IMR-90 (cell line): ENCODE measurements around the gene CSN1S1. TPM values are rescaled to one million over a fixed set of nuclear protein-coding genes. Genes with fewer than 3 reads are reported as not detected.

Source experiments
- ATAC-seq: fragments of 200-7000 bp; cut with Tn5 transposase; 2 replicates; pipeline ENCODE4 v1.9.1; 2020; ENCODE audit warnings: low read depth, mild to moderate bottlenecking, moderate library complexity
- BruUV-seq: library from RNA; stranded (reverse); fragments of 400-500 nt; replicated peaks from 2 replicates; lab custom pipeline; 2021; lab: Mats Ljungman, UMichigan
- CTCF ChIA-PET: fragments of 300-600 bp; formaldehyde crosslinking; extraction: SDS; loops from one replicate; lab custom pipeline; 2021; ENCODE audit warnings: antibody characterized with exemption; lab: Yijun Ruan, JAX
- POLR2A ChIA-PET: fragments of 300-600 bp; sonication (Branson Sonifier 250); formaldehyde crosslinking; loops from one replicate; lab custom pipeline; 2022; ENCODE audit warnings: antibody characterized with exemption; ENCODE audit not compliant: unreplicated experiment; lab: Charles Lee
- DNase-seq: peaks from one replicate; pipeline ENCODE4 v3.0.0; 2013
- H2AFZ ChIP-seq: replicated peaks from 2 replicates; pipeline ENCODE3; 2013; ENCODE audit warnings: low read length, mild to moderate bottlenecking; ENCODE audit not compliant: poor library complexity
- H2AK5ac ChIP-seq: 2 replicates; pipeline ENCODE4 v1.6.1; 2013; ENCODE audit warnings: low read depth, low read length, inconsistent platforms
- H2AK9ac ChIP-seq: replicated peaks from 2 replicates; pipeline ENCODE3; 2013; ENCODE audit warnings: mild to moderate bottlenecking, low read depth, low read length, moderate library complexity; ENCODE audit not compliant: poor library complexity
- H2BK120ac ChIP-seq: 2 replicates; pipeline ENCODE4 v1.6.1; 2013; ENCODE audit warnings: low read depth, low read length, inconsistent platforms
- H2BK15ac ChIP-seq: 3 replicates; pipeline ENCODE4 v1.6.1; 2013; ENCODE audit warnings: low read depth, low read length, inconsistent platforms
- H2BK20ac ChIP-seq: 2 replicates; pipeline ENCODE4 v1.6.1; 2013; ENCODE audit warnings: low read depth, mild to moderate bottlenecking, inconsistent platforms, low read length, moderate library complexity
- H2BK5ac ChIP-seq: 2 replicates; pipeline ENCODE4 v1.6.1; 2013; ENCODE audit warnings: mild to moderate bottlenecking, low read depth, low read length, inconsistent platforms; ENCODE audit not compliant: poor library complexity, severe bottlenecking
- H3K14ac ChIP-seq: replicated peaks from 2 replicates; pipeline ENCODE4 v1.6.1; 2013; ENCODE audit warnings: low read depth, low read length, inconsistent platforms
- H3K18ac ChIP-seq: 2 replicates; pipeline ENCODE4 v1.6.1; 2013; ENCODE audit warnings: low read depth, low read length, control low read depth
- H3K23ac ChIP-seq: 2 replicates; pipeline ENCODE4 v1.6.1; 2013; ENCODE audit warnings: low read depth, low read length, inconsistent platforms
- H3K27ac ChIP-seq: 2 replicates; pipeline ENCODE4 v1.5.1; 2013; ENCODE audit warnings: mild to moderate bottlenecking, control low read depth, low read length; ENCODE audit not compliant: insufficient read depth
- H3K27me3 ChIP-seq: 2 replicates; pipeline ENCODE4 v1.6.1; 2013; ENCODE audit warnings: low read length; ENCODE audit not compliant: control insufficient read depth, insufficient read depth
- H3K36me3 ChIP-seq: 2 replicates; pipeline ENCODE4 v1.6.1; 2013; ENCODE audit warnings: low read length, mixed read lengths; ENCODE audit not compliant: control insufficient read depth, insufficient read depth
- H3K4ac ChIP-seq: 2 replicates; pipeline ENCODE4 v1.6.1; 2013; ENCODE audit warnings: low read depth, low read length, inconsistent platforms
- H3K4me1 ChIP-seq: 2 replicates; pipeline ENCODE4 v1.6.1; 2013; ENCODE audit warnings: low read length, mixed read lengths; ENCODE audit not compliant: control insufficient read depth, insufficient read depth
- H3K4me2 ChIP-seq: 2 replicates; pipeline ENCODE4 v1.6.1; 2013; ENCODE audit warnings: low read depth, mild to moderate bottlenecking, control low read depth, low read length, moderate library complexity
- H3K4me3 ChIP-seq: 2 replicates; pipeline ENCODE4 v1.5.1; 2013; ENCODE audit warnings: low read depth, mild to moderate bottlenecking, control low read depth, low read length, moderate library complexity; ENCODE audit not compliant: insufficient read depth
- H3K56ac ChIP-seq: 2 replicates; pipeline ENCODE4 v1.6.1; 2013; ENCODE audit warnings: low read length, inconsistent platforms; ENCODE audit not compliant: insufficient read depth; ENCODE audit errors: extremely low read depth
- H3K79me1 ChIP-seq, 2 experiments: 2 replicates each; pipeline ENCODE4 v1.6.1; 2013; ENCODE audit warnings: low read length in 2 of 2, inconsistent platforms in 1 of 2, low read depth in 1 of 2
- H3K9ac ChIP-seq: 2 replicates; pipeline ENCODE4 v1.6.1; 2013; ENCODE audit warnings: low read depth, low read length, control low read depth
- H3K9me1 ChIP-seq: 2 replicates; pipeline ENCODE4 v1.6.1; 2013; ENCODE audit warnings: low read length, inconsistent platforms; ENCODE audit not compliant: insufficient read depth
- H3K9me3 ChIP-seq: 2 replicates; pipeline ENCODE4 v1.6.1; 2013; ENCODE audit warnings: low read length; ENCODE audit not compliant: control insufficient read depth, insufficient read depth
- H4K20me1 ChIP-seq: 2 replicates; pipeline ENCODE4 v1.6.1; 2013; ENCODE audit warnings: low read length, inconsistent platforms; ENCODE audit not compliant: insufficient read depth
- H4K5ac ChIP-seq: 2 replicates; pipeline ENCODE4 v1.6.1; 2013; ENCODE audit warnings: mild to moderate bottlenecking, low read depth, low read length, control low read depth
- H4K8ac ChIP-seq, 2 experiments: 2 replicates each; pipeline ENCODE4 v1.6.1; 2013; ENCODE audit warnings: low read depth in 2 of 2, low read length in 2 of 2, control low read depth in 1 of 2, inconsistent platforms in 1 of 2
- H4K91ac ChIP-seq: 2 replicates; pipeline ENCODE4 v1.6.1; 2013; ENCODE audit warnings: low read depth, low read length, inconsistent platforms; ENCODE audit not compliant: insufficient read depth
- BHLHE40 ChIP-seq: fragments of 150-350 bp; IDR thresholded peaks from 2 replicates; pipeline ENCODE4 v1.6.1; 2016; ENCODE audit warnings: mild to moderate bottlenecking, low read depth, low read length
- CEBPB ChIP-seq: IDR thresholded peaks from 2 replicates; pipeline ENCODE4 v1.6.1; 2012; ENCODE audit warnings: low read depth, low read length, improper control_type of control experiment
- FOS ChIP-seq: fragments of 150-350 bp; IDR thresholded peaks from 2 replicates; pipeline ENCODE4 v1.6.1; 2016; ENCODE audit warnings: low read depth, low read length
- MAFK ChIP-seq: IDR thresholded peaks from 2 replicates; pipeline ENCODE4 v1.6.1; 2012; ENCODE audit warnings: low read depth, low read length, improper control_type of control experiment
- NFE2L2 ChIP-seq: fragments of 150-350 bp; IDR thresholded peaks from 2 replicates; pipeline ENCODE4 v1.6.1; 2016; ENCODE audit warnings: low read depth, mild to moderate bottlenecking, low read length
- WGBS, 2 experiments: methylation state at CpG; one replicate each; pipeline versions ENCODE4 v1.1.5 to v1.1.7; 2013; ENCODE audit warnings: missing lambda C conversion rate in 2 of 2; ENCODE audit not compliant: insufficient read length in 1 of 2; ENCODE audit errors: extremely low coverage in 2 of 2; 5-methylcytosine and 5-hydroxymethylcytosine counted together
- dilution Hi-C: fragments of 300-500 bp; cut with HindIII; formaldehyde crosslinking; loops from one replicate; pipeline ENCODE4 v1.14.3; 2018; ENCODE audit warnings: low sequenced_read_pairs; ENCODE audit not compliant: unreplicated experiment
- in situ Hi-C: fragments of 300-500 bp; cut with MboI; formaldehyde crosslinking; loops from 3 replicates; pipeline ENCODE4 v1.14.3; 2019; ENCODE audit warnings: low sequenced_read_pairs, inconsistent platforms, mixed read lengths
- intact Hi-C: fragments of 100-400 bp; cut with micrococcal nuclease; formaldehyde crosslinking; loops from 2 replicates; pipeline ENCODE4 v1.10.0; 2022
- polyA plus RNA-seq, 3 experiments: library from polyadenylated mRNA; depleted of rRNA; stranded (reverse); fragments of >200 nt; gene quantifications; 2 replicates each; pipeline ENCODE4 v1.2.3, GENCODE V29; 2012; ENCODE audit warnings: low replicate concordance in 1 of 3
- total RNA-seq: library from RNA; depleted of rRNA; stranded (reverse); fragments of >200 nt; gene quantifications from 2 replicates; pipeline ENCODE4 v1.2.3, GENCODE V29; 2012

Gene CSN1S1
- total and polyA plus RNA-seq, 2 of the 4 experiments (the other 2 are of a cell fraction) = not detected

- TF ChIP-seq CEBPB (no peak), FOS (no peak), MAFK (no peak), NFE2L2 (no peak), BHLHE40 (no peak)
- no peak overlapping the region for H2AK5ac ChIP-seq
- no peak overlapping the region for H2BK5ac ChIP-seq
- no peak overlapping the region for H3K14ac ChIP-seq
- dilution Hi-C loops (no loop called here), intact Hi-C loops (no loop called here), in situ Hi-C loops (no loop called here)
- BruUV-seq = no TSS peak
- no peak overlapping the region for H4K8ac ChIP-seq
- H2AFZ ChIP-seq = no peak overlapping the region
- H3K79me1 ChIP-seq = no peaks in the 10 kb centered on the region
- no peak overlapping the region for H3K27ac ChIP-seq
- ChIA-PET POLR2A (no interaction called here), CTCF (no interaction called here)
- no peak overlapping the region for H3K4ac ChIP-seq
- no peak overlapping the region for H3K9ac ChIP-seq
- no peaks in the 10 kb centered on the region for H3K9me1 ChIP-seq
- H2BK15ac ChIP-seq = no peak overlapping the region
- H3K4me2 ChIP-seq = no peak overlapping the region
- H4K91ac ChIP-seq = no peak overlapping the region
- no CpG with 5 or more reads among the region's 1 CpG for WGBS, 2 experiments
- no peak for DNase-seq
- H3K4me3 ChIP-seq = no peak overlapping the region
- no peak overlapping the region for H3K23ac ChIP-seq
- no peak for ATAC-seq
- no peak overlapping the region for H2AK9ac ChIP-seq
- H3K4me1 ChIP-seq = no peaks in the 10 kb centered on the region
- no peaks in the 10 kb centered on the region for H4K20me1 ChIP-seq
- H2BK20ac ChIP-seq = no peak overlapping the region
- no peak overlapping the region for H3K56ac ChIP-seq
- no peaks in the 10 kb centered on the region for H3K36me3 ChIP-seq
- no peak overlapping the region for H3K18ac ChIP-seq
- no peak overlapping the region for H2BK120ac ChIP-seq
- H3K9me3 ChIP-seq = no peaks in the 10 kb centered on the region
- no peak overlapping the region for H4K5ac ChIP-seq
- H3K27me3 ChIP-seq = no peaks in the 10 kb centered on the region
These were observed 43.8 kb downstream of the CSN1S1 start for GRCh38 chr4:69974631-69975030.
